C4-2B (cell line): ENCODE results near the gene MRPS18B.

Experiments
- H3K27ac ChIP-seq: fragments of 450-650 bp; 2 replicates; pipeline ENCODE4 v1.5.1; 2017
- CTCF ChIP-seq: fragments of 450-650 bp; conservative IDR thresholded peaks from 2 replicates; pipeline ENCODE4 v1.5.1; 2017; ENCODE audit warnings: mild to moderate bottlenecking
- ZFX ChIP-seq: fragments of 450-650 bp; IDR thresholded peaks from 2 replicates; pipeline ENCODE4 v1.6.1; 2017

The MRPS18B gene

GRCh38 chr6:30619561-30619960 is 1.9 kb downstream of the MRPS18B start:
- TF ChIP-seq ZFX, result no peak
- no peak for TF ChIP-seq CTCF

GRCh38 chr6:30625511-30625910 is 7.9 kb downstream of the MRPS18B start:
- TF ChIP-seq ZFX (no peak), CTCF (no peak)
- no peak overlapping the region for H3K27ac ChIP-seq

More at GRCh38 chr6:30619561-30619960, 1.9 kb downstream of the MRPS18B start:
- H3K27ac ChIP-seq, result no peak overlapping the region

- H3K27ac ChIP-seq, result peak within 1 kb of the TSS; percentile 76
- TF ChIP-seq CTCF (no peak; the same call in 1 of the 2 replicates), ZFX (peak; percentile 38; the same call in 1 of the 2 replicates)
These were observed 9.1 kb downstream of the MRPS18B start, which contains the start of gene ATAT1 for GRCh38 chr6:30626484-30627366. TSS of gene ATAT1 (plus strand) at chr6:30626874.

GRCh38 chr6:30635834-30636233 is 18.2 kb downstream of the MRPS18B start:
- no peak overlapping the region for H3K27ac ChIP-seq
- no peak for TF ChIP-seq CTCF
- no peak for TF ChIP-seq ZFX

- no peak for TF ChIP-seq ZFX
- no peak for TF ChIP-seq CTCF
- H3K27ac ChIP-seq, result no peak overlapping the region
These were observed 22.8 kb downstream of the MRPS18B start for GRCh38 chr6:30640481-30640880.

GRCh38 chr6:30641048-30641447 is 23.4 kb downstream of the MRPS18B start:
- H3K27ac ChIP-seq, result no peak overlapping the region
- no peak for TF ChIP-seq CTCF
- no peak for TF ChIP-seq ZFX

GRCh38 chr6:30643656-30644055 is 26.0 kb downstream of the MRPS18B start:
- H3K27ac ChIP-seq, result no peak overlapping the region

More at GRCh38 chr6:30643656-30644055, 26.0 kb downstream of the MRPS18B start:
- no peak for TF ChIP-seq CTCF
- TF ChIP-seq ZFX, result no peak
